NAMALWA (cell line): Measurements from ENCODE around the gene SUCLG1.
"Not testable (repeated sequence)": the region's sequence is repeated elsewhere in the genome, so short reads cannot be mapped to it uniquely, and the experiment has no call there.

Source experiments
- DNase-seq: peaks from one replicate; pipeline ENCODE4 v3.0.0-alpha.2; 2015; ENCODE audit warnings: low spot score

SUCLG1 gene

GRCh38 chr2:84421197-84421596 is 37.9 kb downstream of the SUCLG1 start:
- DNase-seq, result no peak

DNA sequence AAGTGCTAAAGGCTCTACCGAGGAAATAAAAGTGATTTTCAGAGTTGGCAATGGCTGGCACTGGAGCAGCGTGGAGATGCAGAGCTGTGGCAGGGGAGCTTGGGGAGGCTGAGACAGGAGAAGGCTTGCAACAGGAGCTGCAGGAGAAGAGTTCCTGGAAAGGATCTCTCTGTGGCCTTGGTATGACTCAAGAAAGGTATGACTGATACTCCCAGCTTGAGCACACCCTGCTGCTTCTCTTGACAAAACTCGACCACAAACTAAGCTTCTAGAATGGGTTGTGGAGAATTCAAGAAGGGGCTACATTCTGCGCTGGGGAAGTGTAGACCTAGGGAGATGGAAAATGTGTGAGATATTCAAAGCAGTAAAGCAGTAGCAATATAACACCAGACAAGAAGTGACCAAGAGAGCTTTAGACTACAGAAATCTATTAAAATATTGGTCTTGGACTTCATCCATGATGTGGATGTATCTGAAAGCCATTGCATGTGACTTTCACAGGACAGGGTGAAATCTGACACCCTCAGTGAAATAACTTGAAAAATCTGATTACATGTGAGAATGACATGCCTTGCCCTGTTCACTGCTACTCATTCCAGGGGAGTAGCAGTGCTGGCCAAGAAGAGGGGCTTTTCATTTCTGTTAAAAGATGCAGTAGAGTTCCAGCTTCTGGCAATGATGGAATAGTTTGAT is 41.5 kb downstream of the SUCLG1 start:
- no peak for DNase-seq

DNA sequence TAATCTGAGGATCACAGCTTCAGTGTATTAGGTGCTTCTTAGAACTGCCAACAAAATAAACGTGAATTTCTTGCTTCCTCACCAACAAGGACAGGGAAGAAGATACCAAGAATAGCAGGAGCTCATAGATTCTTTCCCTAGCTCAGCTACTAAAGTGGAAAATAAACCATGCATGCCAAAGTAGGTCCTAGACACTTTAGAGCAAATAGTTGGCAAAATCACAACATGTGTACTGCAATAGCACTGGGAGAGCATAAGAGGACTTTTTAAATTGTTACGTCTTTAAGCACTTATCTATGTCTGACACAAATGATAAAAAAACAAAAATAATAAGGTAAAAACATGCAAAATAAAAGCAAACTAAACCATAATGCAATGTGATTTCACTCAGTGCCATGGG is 49.5 kb downstream of the SUCLG1 start:
- no peak for DNase-seq

GRCh38 chr2:84402111-84402510 is 57.0 kb downstream of the SUCLG1 start:
- DNase-seq, result not testable (repeated sequence)

GRCh38 chr2:84399839-84400238 is 59.2 kb downstream of the SUCLG1 start:
- DNase-seq, result not testable (repeated sequence)

DNA sequence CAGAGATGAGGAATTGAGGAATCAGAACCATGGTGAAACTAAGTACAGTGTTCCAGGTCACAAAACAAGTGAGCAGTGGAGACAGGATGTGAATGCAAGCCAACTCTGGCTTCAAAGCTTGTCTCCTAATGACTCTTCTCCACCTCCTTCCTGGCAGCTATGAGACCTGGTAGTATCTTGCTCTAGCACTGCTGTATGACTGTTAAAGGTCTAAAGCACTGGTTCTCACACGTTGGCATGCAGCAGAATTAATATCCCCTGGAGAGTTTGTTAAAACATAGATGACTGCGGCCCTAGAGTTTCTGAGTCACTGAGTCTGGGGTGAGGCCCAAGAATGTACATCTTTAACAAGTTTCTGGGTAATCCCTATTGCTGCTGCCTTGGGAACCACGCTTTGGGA is 63.3 kb downstream of the SUCLG1 start:
- DNase-seq, result no peak

DNA sequence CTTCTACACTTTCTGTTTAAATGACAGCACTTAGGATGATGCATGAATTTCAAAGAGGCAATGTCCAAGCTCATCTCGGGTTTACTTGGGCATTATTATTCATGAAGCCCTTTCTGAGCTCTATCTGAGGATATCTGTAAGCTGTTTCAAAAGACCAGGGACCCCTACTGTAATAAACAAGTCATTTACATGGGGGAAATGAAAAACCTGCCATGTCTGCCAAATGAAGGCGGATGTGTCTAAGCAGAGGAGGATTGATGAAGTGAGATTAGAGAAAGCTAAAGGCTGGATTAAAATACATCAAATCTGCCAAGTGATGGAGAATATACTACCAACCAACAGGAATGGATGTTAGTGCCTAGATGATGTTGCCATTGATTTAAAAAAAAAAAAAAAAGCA is 64.5 kb downstream of the SUCLG1 start:
- no peak for DNase-seq

- DNase-seq, result no peak
These were observed 65.3 kb downstream of the SUCLG1 start for GRCh38 chr2:84393829-84394228.

DNA sequence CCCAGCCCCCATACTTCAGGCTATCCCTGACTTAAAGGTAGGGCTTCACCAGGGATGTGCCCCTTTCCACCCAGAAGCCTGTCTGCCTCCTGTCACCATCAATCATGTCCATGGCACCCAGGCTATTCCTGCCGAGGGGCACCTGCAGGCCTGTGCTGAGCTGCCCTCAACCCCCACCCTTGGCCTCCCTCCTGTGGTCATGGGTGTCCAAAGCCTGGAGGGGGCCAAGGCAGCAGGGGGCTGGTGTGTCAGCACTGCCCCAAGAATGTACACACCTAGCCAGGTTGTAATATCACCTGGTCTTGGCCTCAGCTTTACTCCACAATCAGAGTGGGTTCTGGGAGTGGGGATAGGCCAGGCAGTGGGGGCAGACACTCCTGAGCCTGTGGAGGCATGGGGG is 69.3 kb downstream of the SUCLG1 start:
- no peak for DNase-seq

DNA sequence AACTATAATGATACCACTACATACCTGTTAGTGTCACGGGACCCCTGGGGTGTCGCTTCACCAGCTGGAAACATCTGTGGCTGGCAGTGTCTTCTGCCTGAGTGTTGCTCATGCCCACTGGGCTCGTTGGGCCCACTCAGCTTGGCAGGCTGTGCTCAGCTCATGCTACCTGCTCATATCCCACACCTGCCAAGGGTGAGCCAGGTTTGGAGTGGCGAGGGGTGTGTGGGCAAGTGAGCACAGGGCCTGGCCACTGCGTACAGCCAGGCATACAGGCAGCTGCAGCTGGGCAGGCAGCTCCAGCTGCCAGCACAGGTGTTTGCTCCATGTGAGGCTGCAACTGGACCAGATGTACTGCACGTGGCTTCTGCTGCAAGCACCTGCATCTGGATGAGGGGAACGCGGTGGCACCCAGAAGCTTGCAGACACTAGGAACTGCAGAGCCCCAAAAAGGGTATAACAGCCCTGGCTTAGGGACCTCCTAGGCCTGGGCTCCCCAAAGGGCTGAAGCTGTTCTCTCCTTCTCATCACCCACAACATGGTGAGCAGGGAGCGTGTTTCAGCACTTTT is 70.1 kb downstream of the SUCLG1 start:
- DNase-seq, result no peak

- no peak for DNase-seq
These were observed 70.9 kb downstream of the SUCLG1 start for GRCh38 chr2:84388133-84388532.

GRCh38 chr2:84386336-84387040 is 72.6 kb downstream of the SUCLG1 start:
- no peak for DNase-seq

DNA sequence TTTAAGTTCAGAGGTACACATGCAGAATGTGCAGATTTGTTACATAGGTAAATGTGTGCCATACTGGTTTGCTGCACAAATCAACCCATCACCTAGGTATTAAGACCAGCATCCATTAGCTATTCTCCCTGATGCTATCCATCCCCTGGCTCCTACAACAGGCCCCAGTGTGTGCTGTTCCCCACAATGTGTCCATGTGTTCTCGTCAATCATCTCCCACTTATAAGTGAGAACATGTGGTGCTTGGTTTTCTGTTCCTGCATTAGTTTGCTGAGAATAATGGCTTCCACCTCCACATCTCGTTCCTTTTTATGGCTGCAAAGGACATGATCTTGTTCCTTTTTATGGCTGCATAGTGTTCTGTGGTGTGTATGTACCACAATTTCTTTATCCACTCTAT is 75.8 kb downstream of the SUCLG1 start:
- no peak for DNase-seq

- DNase-seq, result no peak
These were observed 78.2 kb downstream of the SUCLG1 start for GRCh38 chr2:84380875-84381274.

GRCh38 chr2:84378960-84379359 is 80.1 kb downstream of the SUCLG1 start:
- DNase-seq, result no peak

DNA sequence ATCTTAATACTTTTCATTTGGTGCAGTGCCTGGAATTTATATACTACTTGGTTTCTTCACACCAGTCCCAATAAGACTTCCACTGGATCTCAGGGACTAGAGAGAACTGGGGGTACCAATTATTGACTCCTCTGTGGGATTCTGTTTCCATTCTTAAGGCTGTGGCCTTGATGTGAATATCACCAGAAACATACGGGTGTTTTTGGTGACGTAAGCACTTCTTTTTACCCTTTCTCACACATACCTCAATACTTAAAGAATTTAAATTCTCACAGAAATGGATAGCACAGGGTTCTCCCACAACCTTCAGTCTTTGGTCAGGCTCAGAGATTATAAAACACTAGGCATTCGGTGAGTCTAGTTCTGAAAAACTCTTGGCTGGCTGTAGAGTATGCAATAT is 84.1 kb downstream of the SUCLG1 start:
- DNase-seq, result no peak

- DNase-seq, result no peak
These were observed 85.2 kb downstream of the SUCLG1 start for GRCh38 chr2:84373866-84374265.
